Head of caudate nucleus (tissue), 42 donors: Measurements from ENCODE around the gene FOLR3.
"Not testable (repeated sequence)": the region's sequence is repeated elsewhere in the genome, so short reads cannot be mapped to it uniquely, and the experiment has no call there.

Experiments
- DNase-seq, 42 donors: peaks; one replicate each; pipeline versions ENCODE4 v3.0.0 to v3.0.0-alpha.2; 2020 to 2021; ENCODE audit warnings: mixed read lengths in 7 of 42
- intact Hi-C: fragments of 100-400 bp; cut with DNase I; formaldehyde crosslinking; loops from one replicate; pipeline ENCODE4 v1.15.0; 2022

The FOLR3 gene

DNA sequence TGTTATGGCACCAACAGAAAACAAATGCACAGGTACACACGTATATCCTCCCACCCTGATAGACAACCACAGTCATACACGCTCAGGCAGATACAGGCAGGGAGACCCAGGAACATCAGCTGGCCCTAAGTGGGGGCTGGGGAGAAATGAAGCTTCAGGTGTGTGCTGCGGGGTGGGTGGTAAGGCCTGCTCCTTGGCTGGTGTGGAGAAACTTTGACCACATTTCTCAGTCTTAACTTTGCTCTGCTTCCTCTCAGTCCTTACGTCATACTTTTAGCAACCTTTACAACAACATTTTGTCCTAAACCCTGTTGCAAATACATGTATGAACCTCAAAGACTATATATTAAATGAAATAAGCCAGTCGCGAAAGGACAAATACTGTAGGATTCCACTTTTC is 16.3 kb upstream of the FOLR3 start:
- intact Hi-C loops = no loop called here
- DNase-seq = no peak

DNA sequence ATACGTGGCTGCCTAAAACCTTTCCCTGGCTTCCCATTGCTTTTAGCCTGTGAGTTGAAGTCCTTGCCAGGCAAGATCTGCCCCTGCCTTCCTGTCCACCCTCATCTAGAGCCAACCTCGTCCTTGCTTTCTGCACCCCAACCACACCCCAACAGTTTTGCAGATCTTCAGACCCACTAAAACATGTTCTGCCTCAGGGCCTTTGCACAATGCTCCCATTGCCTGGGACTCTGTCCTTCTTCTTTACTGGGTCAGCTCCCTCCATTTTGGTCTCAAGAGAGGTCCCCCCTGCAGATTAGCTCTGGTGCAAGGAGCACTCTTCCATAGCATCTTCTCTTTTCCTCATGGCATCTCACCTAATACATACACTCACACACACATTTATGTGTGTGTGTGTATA is 14.6 kb upstream of the FOLR3 start:
- intact Hi-C loops = no loop called here
- no peak for DNase-seq

DNA sequence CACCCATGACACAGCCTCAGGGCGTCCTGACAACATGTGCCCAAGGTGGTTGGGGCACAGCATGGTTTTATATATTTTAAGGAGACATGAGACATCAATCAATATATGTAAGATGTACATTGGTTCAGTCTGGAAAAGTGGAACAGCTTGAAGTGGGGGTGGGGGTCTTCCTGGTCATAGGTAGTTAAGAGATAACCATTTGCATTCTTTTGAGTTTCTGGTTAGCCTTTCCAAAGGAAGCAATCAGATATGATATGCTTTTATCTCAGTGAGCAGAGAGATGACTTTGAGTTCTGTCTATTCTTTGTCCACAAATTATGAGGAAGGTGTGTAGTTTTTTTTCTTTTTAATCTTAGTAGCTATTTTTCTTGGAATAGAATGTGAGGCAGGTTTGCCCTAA is 12.9 kb upstream of the FOLR3 start:
- DNase-seq = no peak
- intact Hi-C loops = no loop called here

DNA sequence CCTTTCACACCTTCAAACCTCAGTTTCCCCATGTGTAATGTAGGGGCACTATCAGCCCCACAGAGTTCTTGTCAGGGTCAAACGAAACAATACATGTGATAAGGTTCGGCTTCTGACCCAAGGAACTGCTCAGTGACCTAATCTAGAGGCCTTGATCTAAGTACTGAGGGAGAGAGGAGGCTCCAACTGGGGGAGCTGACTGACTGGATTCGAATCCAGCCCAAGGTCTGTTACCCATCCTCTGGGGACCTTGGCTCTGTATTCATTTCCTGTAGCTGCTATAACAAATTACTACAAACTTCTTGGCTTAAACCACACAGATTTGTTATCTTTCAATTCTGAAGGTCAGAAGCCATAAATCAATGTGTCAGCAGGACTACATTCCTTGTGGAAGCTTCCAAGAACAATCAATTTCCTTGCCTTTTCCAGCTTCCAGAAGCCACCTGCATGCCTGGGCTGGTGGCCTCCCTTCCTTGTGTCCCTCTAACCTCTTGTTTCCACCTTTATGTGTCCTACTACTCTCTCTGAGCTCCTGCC is 12.3 kb upstream of the FOLR3 start:
- DNase-seq = no peak
- intact Hi-C loops = no loop called here

DNA sequence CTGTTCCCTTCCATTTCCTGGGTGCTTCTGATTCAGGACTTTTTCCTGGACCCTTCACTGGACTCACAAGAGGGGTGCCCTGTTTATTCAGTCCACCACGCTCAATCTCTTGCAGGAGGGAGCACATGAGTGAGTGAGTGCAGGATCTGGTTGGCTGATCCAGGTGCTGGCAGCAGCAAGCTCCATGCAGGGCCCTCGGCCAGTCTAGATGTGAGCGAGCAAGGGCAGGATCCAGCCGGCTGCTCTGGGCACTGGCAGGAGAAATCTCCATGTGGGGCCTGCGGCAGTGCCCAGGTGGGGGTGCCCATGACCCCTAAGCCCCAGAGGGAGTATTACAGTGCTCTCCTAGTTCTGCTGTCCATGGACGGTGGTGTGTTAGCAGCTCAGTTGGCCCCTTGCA is 11.5 kb upstream of the FOLR3 start:
- no peak for DNase-seq

DNA sequence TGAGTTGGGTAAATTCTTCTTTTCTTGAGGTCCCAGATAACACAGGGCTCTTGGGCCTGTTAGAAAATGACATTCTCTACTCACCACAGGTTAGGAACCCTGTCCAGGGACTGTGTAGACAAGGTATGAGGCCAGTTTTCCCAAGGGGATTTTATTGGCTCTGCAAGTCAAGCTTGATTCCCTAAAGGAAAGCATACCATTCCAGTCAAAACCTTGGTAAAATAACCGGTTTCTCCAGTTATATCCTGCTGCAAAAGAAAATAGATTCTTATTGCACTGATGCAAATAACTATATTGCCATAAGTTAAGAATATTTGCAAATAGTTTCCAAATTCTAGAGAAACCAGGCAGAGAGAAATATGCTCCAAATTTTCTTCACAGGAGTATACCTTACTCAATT is 9.6 kb upstream of the FOLR3 start:
- DNase-seq = no peak
- intact Hi-C loops = no loop called here

More for the DNA sequence above, 11.5 kb upstream of the FOLR3 start:
- intact Hi-C loops = no loop called here

DNA sequence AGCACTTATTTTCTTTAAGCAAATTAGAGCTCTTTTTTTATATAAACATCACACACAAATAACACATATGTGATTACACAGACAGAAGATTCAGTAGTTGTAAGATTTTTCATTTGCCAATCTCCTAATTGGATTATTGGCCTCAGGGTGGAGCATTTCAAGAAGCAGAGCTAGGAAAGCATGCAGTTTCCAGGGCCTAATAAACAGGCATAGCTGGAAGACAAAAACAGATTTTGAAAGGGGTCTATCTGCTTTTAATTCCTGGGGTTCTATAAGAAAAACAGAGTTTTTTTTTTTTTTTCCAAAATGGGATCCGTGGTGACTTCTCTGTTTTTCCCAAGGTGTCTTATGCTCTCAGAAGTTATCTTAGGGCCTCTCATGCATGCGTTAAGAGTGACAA is 7.6 kb upstream of the FOLR3 start:
- no peak for DNase-seq
- intact Hi-C loops = no loop called here

DNA sequence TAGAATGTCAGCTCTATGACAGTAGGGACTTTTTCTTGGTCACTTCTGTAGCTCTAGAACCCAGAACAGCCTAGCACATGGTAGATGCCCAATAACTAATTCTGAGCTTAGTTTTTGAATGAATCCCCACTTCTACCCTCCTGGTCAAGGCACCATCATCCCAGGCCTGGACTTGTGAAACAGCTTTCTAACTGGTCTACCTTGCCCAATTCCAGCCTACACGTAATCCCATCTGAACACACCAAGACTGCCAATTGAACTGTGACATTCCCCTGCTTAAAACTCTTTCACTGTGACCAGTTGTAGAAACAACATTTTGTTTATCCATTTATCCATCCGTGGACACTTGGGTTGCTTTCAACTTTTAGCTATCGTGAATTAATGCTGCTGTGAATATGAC is 6.1 kb upstream of the FOLR3 start:
- DNase-seq = no peak
- intact Hi-C loops = no loop called here

DNA sequence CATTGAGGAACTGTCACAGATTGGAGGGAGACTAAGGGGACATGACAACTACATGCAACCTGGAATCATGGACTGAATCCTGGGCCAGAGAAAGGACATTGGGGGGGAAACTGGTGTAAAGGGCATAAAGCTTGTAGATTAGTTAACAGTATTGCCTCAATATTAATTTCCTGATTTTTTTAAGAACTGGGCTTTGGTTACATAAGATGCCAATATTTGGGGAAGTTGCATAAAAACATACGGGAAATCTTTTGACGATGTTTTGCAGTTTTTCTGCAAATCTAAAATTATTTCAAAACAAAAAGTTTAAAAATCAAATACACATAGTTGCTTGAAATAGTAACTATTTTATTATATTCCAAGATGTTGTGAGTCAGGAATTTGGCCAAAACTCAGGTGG is 2.9 kb upstream of the FOLR3 start:
- DNase-seq = no peak
- intact Hi-C loops = no loop called here

DNA sequence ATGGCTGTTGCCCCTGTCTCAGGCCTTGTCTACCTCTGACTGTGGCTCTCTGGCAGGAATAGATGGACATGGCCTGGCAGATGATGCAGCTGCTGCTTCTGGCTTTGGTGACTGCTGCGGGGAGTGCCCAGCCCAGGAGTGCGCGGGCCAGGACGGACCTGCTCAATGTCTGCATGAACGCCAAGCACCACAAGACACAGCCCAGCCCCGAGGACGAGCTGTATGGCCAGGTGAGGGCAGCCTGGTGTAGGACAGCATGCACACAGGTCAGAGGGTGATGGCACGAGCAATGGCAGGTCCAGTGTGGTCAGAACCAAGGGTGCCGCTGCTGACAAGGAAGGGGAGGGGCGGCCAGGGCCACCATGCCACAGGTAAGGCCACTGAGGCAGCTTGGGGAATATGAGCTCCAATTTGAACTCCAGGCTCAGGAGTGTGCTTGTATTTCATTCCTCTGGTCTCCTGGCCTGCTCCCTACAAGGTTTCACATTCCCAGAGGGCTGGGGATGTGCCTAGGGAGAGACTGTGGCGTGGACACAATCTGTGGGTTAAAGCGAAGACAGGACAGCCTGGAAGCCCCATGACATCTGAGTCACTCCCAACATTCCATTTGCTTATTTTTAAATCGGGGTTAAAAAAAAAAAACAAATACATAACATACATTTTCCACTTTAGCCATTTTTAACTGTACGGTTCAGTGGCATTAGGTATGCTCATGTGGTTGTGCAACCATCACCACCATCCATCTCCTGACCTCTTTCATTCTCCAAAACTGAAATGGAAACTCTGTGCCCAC is 562 bp downstream of the FOLR3 start:
- intact Hi-C loops = no loop called here
- DNase-seq = no peak

DNA sequence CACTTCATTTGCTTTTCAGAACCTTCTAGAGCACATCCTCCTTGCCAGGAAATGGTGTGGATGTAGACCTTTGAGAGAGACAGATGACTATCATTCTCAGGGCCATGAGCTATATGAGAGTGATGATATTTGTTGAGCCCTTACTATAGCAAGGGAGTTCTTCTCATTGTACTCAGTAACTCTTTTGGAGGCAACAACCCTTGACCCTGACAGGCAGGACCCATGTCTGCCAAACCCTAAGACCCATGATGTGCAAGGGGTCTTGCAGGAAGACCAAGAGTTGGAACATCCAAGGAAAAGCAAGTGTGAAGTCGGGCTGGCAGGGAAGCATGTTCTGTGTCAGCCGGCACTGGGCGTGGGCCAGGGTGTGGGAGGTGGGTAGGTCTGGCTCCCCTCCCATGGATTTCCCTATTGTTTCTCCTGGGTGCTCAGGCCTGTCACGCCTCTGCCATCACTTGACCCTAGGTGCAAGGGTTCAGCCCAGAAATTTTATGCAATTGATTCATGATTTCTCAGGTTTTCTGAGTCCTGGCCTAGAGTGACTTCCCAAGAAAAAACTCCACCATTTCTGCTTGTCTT is 1.2 kb downstream of the FOLR3 start:
- no peak for DNase-seq
- intact Hi-C loops = no loop called here

DNA sequence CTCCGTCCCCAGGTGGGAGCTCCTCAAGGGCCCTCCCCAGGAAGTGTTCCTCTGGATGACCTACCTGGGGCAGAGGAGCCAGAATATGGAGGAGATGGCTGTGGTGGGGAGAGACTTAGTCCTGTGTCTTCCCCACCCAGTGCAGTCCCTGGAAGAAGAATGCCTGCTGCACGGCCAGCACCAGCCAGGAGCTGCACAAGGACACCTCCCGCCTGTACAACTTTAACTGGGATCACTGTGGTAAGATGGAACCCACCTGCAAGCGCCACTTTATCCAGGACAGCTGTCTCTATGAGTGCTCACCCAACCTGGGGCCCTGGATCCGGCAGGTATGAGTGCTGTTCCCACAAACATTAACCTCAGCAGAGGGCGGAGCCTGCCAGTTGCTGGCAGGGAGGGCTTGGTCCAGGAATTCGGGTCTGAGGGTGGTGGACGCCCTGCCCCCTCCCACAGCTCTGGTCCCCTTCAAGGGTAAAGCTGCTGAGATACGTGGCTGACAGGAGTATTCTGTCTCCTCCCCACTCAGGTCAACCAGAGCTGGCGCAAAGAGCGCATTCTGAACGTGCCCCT is 3.4 kb downstream of the FOLR3 start:
- no peak for DNase-seq
- intact Hi-C loops = no loop called here

DNA sequence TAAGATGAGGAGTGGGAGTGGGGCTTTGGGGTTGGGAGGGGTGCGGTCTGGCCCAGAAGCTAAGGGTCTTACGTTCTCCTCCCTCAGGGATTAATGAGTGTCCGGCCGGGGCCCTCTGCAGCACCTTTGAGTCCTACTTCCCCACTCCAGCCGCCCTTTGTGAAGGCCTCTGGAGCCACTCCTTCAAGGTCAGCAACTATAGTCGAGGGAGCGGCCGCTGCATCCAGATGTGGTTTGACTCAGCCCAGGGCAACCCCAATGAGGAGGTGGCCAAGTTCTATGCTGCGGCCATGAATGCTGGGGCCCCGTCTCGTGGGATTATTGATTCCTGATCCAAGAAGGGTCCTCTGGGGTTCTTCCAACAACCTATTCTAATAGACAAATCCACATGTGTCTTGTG is 4.0 kb downstream of the FOLR3 start:
- intact Hi-C loops = no loop called here

DNA sequence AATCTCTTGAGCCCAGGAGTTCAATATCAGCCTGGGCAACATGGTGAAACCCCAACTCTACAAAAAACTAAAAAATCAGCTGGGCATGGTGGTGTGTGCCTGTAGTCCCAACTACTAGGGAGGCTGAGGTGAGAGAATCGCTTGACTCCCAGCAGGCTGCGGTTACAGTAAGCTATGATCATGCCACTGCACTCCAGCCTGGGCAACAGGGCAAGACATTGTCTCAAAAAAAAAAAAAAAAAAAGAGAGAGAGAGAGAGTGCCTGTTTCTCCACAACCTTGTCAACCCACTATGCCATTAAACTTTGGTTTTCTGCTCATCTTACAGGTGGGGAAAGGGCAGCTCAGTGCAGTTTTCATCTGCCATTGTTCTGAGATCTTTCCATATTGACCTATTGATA is 5.1 kb downstream of the FOLR3 start:
- intact Hi-C loops = no loop called here
- no peak for DNase-seq

More for the DNA sequence above, 4.0 kb downstream of the FOLR3 start:
- DNase-seq = no peak

DNA sequence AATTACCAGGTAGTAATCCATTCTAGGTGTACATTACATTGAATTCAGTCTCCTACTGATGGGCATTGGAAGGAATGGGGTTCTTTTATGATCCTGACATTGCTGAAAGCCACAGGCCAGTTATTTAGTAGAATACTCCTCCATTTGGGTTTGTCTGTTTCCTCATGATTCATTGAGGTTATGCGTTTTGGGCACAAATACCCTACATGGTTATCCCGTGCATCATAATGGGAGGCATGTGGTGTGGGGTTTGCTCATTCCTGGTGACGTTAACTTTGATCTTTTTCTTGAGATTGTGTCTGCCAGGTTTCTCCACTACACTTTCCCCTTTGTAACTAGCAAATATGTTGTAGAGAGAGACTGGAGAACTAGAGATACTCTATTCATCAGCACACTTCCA is 5.5 kb downstream of the FOLR3 start:
- no peak for DNase-seq
- intact Hi-C loops = no loop called here

DNA sequence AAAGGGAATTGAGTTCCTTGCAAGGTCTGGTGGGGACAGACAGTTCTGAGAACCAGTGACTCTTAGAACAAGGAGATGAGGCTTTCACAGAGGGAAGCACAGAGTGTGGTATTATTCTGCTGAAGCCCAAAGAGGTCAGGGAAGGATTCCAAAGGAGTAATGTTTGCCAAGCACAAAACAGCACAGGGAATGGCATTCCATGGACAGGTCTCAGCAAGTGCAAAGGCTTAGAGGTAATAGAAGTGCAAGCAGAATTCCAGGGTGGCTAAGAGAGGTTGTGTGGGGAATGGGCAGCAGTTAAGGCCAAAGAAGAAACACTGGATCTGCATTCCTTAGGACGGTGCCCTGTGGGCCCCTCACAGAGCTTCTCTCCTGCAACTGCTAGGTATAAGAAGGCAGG is 6.6 kb downstream of the FOLR3 start:
- DNase-seq, intact Hi-C loops: not testable (repeated sequence)

DNA sequence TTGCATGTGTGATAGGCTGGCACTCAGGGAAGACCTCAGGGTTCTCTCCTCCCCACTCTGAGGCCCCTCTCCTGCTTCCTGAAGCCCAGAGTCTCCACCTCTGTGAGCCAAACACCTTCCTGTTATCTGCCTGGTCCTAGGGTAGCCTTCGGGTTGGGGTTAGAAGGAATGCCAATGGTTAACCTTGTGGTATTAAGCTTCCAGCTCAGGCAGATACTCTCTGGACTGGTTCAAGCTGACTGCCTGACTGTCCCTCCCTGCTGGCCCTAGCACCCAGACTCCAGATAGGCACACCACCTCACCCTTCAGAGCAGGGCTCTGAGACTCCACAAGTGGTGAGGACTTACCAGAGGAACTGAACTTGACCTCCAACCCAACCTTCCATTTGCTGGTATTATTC is 7.0 kb downstream of the FOLR3 start:
- intact Hi-C loops = not testable (repeated sequence)

DNA sequence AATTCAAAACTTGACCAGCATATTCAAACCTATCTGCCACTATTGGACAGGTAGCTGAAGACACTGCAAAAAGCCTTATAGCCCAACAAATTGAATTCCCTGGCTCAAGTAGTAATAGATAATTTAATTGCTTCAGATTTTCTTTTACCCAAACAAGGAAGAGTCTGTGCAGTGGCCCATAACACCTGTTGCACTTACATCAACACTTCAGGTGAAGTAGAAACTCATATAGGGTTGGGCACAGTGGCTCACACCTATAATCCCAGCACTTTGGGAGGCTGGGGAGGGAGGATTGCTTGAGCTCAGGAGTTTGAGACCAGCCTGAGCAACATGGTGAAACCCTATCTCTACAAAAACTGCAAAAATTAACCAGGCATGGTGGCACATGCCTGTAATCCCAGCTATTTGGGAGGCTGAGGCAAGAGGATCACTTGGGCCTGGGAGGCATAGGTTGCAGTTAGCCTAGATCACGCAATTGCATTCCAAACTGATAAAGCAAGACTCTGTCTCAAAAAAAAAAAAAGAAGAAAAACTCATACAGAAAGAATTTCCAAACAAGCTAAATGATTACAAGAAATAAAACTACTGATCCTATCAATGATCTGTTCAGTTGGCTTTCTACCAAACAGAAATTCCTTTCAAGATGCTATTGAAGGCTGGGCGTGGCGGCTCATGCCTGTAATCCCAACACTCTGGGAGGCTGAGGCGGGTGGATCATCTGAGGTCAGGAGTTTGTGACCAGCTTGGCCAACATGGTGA is 9.5 kb downstream of the FOLR3 start:
- no peak for DNase-seq
- intact Hi-C loops = no loop called here

More for the DNA sequence above, 7.0 kb downstream of the FOLR3 start:
- DNase-seq = not testable (repeated sequence)

DNA sequence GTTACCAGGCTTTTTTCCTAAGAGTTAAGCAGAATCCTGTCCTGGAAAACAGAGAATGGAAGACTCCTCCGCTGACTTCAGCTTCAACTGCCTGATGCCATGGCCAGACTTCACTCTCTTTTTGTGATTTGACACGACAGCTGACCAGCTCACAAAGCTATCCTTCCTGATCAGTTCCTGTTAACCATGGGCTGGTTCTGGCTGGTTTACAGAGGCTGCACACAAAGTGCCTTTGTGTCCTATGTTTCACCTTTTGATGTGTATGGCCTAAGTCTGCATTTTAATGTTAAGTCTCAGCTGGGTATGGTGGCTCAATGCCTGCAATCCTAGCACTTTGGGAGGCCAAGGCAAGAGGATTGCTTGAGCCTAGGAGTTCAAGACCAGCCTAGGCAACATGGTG is 11.1 kb downstream of the FOLR3 start:
- intact Hi-C loops = no loop called here
- no peak for DNase-seq

DNA sequence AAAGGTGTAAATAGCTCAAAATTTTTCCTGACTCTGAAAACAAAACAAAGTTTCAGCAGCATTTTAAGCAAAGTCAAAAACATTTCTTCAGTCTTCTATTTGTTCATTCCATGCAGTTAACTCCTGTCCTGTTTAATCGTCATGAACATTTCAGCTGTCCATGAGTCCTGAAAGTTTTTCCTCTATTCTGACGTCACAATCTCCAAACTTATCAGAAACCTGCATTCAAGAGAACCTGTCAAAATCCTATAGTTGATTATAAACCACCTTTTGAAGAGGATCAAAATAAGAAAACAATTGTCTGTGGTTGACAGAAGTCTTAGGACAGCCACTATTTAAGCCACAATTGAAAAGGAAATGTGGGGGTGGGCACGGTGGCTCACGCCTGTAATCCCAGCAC is 15.4 kb downstream of the FOLR3 start:
- no peak for DNase-seq

More for the DNA sequence above, 15.4 kb downstream of the FOLR3 start:
- intact Hi-C loops = no loop called here
